Body of pancreas (tissue), 4 donors: Measurements from ENCODE around the gene ACAD9.

Experiments used
- CTCF ChIP-seq, 7 experiments: fragments of 450-650 bp in 4 of 7; fragments of 200-600 bp in 3 of 7; sonication (generic) in 3 of 7; IDR thresholded peaks; one replicate each; pipeline ENCODE4 v1.5.1; 2016 to 2019; ENCODE audit warnings: antibody characterized with exemption in 7 of 7
- POLR2A ChIP-seq, 3 donors: fragments of 450-650 bp; IDR thresholded peaks; one replicate each; pipeline ENCODE4 v1.6.1; 2016; ENCODE audit warnings: antibody characterized with exemption in 3 of 3, mild to moderate bottlenecking in 2 of 3

- TF ChIP-seq CTCF (IDR thresholded peaks at IDR 0.05) (no peak), POLR2A (IDR thresholded peaks at IDR 0.05) (no peak)
These were observed 6.0 kb upstream of the ACAD9 start for GRCh38 chr3:128873244-128874022.
